ENCODE data around the gene MAP4K5.

Gene MAP4K5

GRCh38 chr14:50381823-50382287 lies 150.5 kb downstream of the MAP4K5 start:
- no peak for TF ChIP-seq CTCF (IDR thresholded peaks at IDR 0.05; ENCODE audit: extremely low read depth, insufficient read depth, missing control alignments)
- DNase-seq (ENCODE audit: low spot score) = no peak
- in situ Hi-C loops (cut with MboI; ENCODE audit: low pct_unique_long_range_greater_than_20kb, low sequenced_read_pairs, unreplicated experiment) = no loop called here

- in situ Hi-C loops (cut with MboI; ENCODE audit: low pct_unique_long_range_greater_than_20kb, low sequenced_read_pairs, unreplicated experiment) = no loop called here
- no peak for TF ChIP-seq CTCF (IDR thresholded peaks at IDR 0.05; ENCODE audit: extremely low read depth, insufficient read depth, missing control alignments)
- no peak for DNase-seq (ENCODE audit: low spot score)
Measured at GRCh38 chr14:50381008-50381407, 151.4 kb downstream of the MAP4K5 start.

DNA sequence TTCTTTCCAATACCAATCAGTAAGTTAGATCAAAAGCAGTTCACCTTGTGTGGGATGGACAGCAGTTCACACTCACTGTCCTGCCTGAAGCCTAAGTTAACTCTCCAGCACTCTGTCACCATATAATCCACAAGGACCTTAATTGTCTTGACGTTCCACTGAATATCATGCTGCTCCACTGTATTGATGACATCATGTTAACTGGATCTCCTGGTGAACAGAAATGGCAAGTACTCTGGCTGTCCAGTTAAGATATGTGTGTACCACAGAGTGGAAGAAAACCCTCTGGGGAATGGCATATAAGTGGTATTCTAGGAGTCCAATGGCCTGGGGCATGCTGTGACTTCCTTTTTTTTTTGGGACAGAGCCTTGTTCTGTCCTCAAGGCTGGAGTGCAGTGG lies 151.9 kb downstream of the MAP4K5 start:
- DNase-seq (ENCODE audit: low spot score) = no peak
- in situ Hi-C loops (cut with MboI; ENCODE audit: low pct_unique_long_range_greater_than_20kb, low sequenced_read_pairs, unreplicated experiment) = no loop called here
- no peak for TF ChIP-seq CTCF (IDR thresholded peaks at IDR 0.05; ENCODE audit: extremely low read depth, insufficient read depth, missing control alignments)

GRCh38 chr14:50379563-50379962 lies 152.8 kb downstream of the MAP4K5 start:
- DNase-seq (ENCODE audit: low spot score) = no peak
- TF ChIP-seq CTCF (IDR thresholded peaks at IDR 0.05; ENCODE audit: extremely low read depth, insufficient read depth, missing control alignments) = no peak
- in situ Hi-C loops (cut with MboI; ENCODE audit: low pct_unique_long_range_greater_than_20kb, low sequenced_read_pairs, unreplicated experiment) = no loop called here

- in situ Hi-C loops (cut with MboI; ENCODE audit: low pct_unique_long_range_greater_than_20kb, low sequenced_read_pairs, unreplicated experiment) = no loop called here
- no peak for TF ChIP-seq CTCF (IDR thresholded peaks at IDR 0.05; ENCODE audit: extremely low read depth, insufficient read depth, missing control alignments)
- DNase-seq (ENCODE audit: low spot score) = no peak
Measured at GRCh38 chr14:50377550-50378085, 154.8 kb downstream of the MAP4K5 start.

DNA sequence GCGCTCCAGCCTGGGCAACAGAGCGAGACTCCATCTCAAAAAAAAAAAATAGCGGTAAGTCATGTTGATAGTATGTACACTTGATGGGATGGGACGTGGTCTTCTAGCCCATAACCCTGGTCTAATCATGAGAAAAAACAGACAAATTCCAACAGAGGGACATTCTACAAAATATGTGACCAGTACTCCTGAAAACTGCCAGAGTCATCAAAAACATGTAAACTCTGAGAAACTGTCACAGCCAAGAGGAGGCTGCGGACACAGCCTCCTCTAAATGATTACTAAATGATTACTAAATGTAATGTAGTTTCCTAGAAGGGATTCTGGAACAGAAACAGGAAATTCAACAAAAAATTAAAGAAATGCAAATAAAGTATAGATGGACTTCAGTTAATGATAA lies 156.6 kb downstream of the MAP4K5 start:
- TF ChIP-seq CTCF (IDR thresholded peaks at IDR 0.05; ENCODE audit: extremely low read depth, insufficient read depth, missing control alignments) = no peak
- in situ Hi-C loops (cut with MboI; ENCODE audit: low pct_unique_long_range_greater_than_20kb, low sequenced_read_pairs, unreplicated experiment) = no loop called here

GRCh38 chr14:50373959-50374358 lies 158.4 kb downstream of the MAP4K5 start:
- TF ChIP-seq CTCF (IDR thresholded peaks at IDR 0.05; ENCODE audit: extremely low read depth, insufficient read depth, missing control alignments) = no peak
- in situ Hi-C loops (cut with MboI; ENCODE audit: low pct_unique_long_range_greater_than_20kb, low sequenced_read_pairs, unreplicated experiment) = no loop called here
- DNase-seq (ENCODE audit: low spot score) = no peak

More for the DNA sequence above, 156.6 kb downstream of the MAP4K5 start:
- DNase-seq (ENCODE audit: low spot score) = no peak
